ENCODE measurements around the gene PANX1.

The PANX1 gene

DNA sequence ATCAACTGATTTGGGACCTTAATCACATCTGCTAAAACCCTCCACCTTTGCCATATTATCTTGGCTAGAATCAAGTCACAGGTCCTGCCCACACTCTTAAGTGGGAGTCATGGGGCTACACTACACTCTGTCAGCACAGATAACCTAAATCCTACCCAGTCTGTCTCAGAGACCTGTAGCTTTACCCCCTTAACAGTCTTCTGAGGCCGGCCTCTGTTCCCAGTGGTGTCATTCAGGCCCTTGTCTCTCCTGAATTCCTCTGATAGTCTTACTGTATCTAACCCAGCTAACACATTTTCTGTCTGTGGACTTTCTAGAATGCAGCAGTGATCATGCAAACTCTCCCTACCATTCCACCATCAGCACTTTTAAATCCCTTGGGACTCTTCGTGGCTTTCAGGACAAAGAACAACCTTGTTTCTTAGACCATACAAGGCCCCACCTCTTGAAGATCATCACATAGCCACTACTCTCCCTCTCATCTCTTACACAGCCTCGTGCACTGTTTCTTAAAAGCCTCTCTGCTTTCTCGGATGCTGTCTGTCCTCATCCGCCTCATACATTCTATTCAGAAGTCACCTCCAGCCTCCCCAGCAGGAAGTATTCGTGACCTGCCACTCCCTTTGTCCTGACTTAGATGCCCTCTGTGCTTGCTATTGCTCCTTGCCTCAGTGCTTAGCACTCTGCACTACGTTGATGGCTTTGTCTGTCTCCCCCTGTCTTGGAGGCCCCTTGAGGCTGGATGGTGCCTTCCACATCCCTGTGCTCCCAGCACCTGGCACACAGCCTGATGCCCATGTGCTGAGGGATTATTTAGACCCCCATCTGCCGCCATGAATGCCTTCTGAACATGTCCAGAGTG, 57.9 kb downstream of the PANX1 start:
- no peak for DNase-seq

DNA sequence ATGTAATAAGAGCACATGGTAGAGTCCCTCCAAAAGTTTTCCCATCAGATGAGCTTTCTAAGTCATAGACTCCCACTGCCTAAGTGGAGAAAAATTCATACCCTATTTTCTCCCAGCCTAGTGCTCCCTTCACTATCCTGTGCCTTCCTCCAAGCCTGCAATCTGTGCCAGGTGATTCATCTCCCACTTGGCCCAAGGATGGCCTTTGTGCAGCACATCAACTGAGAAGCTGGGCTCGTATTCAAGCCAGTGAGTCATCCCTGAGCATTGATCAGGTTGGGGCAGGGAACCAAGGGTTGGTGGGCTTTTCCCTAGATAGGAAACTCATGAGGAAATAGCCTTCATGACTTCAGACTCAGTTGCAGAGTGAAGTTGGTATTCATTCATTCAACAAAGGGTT, 64.6 kb downstream of the PANX1 start:
- no peak for DNase-seq

DNA sequence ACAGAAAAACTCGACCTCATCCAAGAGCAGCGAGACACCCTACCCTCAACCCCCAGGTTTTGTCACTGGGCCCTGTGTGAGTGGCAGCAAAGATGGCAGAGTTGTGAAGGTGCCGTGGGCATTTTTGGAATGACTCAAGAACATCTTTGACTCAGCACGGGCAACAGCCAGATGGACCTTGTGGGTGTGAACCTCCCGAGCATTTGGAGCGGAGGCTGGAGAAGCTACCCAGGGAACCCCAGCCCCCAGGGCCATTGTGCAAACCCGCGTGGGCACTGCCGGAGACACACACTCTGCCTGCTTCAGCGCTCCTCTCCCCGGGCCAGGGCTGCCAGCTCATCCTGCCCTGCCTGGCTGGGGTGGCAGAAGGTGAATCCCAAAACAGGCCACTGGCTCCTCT, 66.1 kb downstream of the PANX1 start:
- DNase-seq, result no peak

DNA sequence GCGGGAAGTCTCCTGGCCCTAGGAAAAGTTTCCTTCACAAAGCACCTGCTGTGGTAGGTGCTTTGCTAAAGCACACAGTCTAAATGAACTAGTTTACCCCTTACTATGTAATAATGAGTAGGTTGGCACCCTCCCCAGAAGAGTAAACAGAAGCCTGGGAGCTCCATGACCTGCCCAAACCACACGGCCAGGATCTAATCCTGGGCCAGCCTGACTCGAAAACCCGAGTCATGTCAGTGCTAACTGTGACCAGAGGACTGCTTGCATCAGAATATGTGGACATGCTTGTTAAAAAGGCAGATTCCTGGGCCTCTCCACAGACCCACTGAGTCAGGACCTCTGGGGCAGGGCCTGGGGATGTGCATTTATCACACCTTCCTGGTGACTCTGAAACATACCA, 67.7 kb downstream of the PANX1 start:
- no peak for DNase-seq

DNA sequence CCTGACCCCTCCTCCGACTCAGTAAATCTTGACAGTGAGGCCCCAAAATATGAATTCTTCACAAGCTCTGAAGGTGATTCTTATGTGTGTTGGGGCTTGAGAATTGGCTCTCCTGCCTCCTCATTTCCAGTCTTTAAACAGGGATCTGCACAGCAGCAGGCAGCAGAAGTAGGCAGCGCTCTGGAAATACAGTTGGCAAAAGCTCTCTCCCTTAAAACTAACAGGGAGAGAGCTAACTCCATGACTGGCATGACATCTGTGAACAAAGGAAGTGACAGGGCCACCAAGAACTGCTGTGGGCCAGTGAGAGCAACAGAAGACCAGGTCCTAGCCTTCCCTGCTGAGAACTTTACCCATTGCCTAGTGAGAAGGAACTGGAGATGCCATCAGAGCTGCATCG, 70.1 kb downstream of the PANX1 start:
- no peak for DNase-seq

DNA sequence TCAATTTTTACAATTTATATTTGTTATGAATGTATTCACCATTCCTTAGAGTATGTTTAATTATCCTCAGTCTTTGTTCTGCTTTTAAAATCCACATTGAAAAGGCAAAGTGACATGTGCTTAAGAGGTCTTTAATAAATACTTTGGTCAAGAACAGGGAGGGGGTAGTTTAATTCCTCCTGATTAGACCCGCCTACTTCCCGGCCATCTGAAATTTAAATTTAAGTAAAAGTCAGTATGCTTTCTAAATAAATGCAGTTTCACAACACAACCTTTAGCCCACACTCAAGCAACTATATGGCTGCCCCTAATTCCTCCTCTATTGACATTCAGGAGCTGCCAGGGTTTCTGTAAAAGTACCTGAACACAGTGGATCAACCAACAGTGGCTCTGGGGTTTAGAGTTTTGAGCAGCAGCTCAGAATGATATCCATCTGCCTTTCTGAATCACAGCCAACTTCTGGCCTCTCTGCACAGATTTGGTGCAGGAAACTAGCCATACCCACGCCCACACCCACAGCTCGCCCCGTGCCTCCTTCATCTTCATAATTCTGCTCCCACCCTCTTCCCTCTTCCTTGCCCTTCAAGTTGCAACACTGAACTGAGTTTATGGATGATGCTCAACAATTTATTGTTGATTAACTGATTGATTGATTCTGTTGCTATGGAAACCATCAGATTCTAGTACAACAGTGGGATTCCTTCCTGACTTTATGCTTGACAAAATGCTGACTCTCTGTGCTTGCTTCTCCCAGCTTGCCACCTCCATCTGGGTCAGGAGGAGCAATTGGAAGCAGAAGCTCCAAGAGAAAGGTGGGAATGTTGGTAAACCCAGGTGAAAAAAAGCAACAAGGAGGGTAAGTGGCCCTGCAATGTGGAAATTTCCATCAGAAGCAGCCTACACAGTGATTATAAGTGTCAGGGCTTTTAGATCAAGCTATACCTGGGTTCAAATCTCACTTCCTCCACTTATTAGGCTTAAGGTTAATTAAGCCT, 70.8 kb downstream of the PANX1 start:
- DNase-seq, result no peak

DNA sequence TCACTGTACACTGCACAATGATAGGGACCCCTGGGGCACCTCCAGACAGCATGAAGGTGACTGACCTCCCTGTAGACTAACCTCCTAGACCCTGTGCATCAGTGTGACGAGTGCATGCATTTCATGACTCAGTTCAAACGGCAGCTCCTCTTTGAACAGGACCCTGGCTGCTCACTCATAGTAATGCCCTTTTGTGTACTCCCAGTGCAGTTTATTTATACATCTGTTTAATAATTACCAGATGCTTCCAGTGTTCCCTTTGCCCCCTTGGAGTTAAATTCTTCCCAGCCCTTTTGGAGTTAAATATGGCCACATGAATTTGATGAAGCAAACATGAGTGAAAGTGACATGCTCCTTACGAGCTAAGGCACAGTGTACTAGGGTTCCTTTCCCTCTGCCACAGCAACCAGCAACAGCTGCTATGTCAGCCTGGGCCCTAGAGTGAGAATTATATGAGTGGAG, 72.4 kb downstream of the PANX1 start:
- no peak for DNase-seq

DNA sequence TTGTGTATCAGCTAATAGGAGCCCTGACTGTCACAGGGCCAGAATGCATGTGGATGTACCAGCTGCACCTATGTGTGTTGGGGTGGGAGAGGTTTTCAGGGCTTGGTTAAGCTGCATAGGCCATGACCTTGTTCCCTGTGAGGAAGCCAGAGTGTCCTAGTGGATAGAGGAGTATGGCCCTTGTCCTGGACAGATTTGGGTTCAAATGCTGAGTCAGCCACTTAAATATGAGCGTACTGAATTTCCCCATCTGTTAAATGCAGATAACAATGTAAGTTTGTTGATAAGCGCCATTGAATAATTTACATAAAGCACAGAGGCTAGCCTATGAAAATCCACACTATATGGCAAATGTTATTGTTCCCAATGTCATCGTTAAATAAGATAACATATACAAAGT, 74.4 kb downstream of the PANX1 start:
- no peak for DNase-seq

DNA sequence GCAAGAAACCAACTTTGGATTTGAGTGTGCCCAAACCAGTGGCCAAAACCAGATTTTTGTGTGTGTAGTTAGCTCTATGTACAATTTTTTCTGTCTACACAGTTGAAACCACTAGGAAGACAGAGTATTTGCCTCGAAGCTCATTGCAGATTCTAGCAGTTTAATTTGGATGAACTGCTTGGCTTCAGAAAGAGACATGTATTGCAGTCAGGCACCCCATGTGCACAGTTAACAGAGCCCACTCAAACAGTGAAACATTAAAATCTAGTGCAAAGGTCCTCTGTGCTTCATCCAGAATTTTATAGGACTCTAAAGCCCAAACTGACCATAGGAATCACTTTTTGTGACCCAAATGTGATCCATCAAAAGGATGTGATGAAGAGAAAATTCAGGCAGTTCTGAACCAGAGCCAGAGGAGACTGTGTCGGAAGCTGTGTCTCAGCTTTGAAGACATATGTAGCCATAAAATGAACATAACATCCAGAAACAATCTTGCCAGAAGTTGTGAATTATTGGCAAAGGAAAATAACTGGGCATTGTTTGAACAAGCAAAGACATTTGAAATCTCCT, 82.7 kb downstream of the PANX1 start:
- DNase-seq, result no peak

DNA sequence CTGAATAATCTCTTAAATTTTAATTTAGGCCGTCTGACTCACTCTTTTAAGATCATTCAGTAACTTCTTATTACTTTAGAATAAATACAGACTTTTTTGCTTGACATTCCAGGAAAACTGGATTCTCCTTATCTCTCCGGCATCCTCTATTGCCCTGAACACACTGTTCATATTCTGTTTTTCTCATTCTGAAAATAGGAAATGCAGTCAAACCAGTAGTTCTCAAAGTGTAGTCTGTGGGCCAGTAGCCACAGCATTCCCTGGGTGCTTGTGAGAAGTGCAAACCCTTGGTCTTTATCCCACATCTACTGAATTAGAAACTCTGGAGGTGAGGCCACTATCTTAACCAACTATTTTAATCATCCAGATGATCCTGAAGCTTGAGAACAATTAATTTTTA, 84.3 kb downstream of the PANX1 start:
- no peak for DNase-seq

DNA sequence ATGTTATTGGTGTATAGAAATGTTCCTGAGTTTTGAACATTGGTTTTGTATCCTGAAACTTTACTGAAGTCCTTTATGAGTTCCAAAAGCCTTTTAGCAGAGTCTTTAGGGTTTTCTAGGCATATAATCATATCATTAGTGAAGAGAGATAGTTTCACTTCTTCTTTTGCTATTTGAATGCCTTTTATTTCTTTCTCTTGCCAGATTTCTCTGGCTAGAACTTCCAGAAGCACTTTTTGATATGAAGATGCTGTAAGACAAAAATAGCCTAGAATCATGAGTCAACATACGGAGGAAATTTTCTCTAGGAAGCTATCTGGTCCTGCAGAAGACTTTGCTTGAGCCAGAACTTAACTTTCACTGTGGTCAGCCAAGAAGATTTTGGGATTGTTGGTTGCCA, 89.1 kb downstream of the PANX1 start:
- no peak for DNase-seq

DNA sequence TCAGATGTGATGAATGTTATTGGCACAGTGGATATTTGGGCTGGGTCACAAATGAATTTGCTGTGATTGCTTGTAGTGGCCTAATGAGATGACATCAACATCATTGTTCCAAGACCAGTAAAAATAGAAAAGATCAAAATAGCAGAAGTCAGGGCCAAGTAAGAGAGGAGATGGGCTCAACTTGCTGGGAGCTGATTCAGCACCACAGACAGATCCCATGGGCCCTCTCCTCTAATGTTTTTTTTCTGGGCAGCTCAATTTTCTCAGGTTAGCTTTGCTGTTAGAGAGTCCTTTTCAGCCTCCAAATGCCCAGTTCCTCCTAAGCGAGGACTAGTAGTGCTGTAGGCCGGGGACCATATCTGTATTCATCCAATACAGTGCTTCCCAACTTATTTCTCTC, 89.7 kb downstream of the PANX1 start:
- DNase-seq, result no peak

DNA sequence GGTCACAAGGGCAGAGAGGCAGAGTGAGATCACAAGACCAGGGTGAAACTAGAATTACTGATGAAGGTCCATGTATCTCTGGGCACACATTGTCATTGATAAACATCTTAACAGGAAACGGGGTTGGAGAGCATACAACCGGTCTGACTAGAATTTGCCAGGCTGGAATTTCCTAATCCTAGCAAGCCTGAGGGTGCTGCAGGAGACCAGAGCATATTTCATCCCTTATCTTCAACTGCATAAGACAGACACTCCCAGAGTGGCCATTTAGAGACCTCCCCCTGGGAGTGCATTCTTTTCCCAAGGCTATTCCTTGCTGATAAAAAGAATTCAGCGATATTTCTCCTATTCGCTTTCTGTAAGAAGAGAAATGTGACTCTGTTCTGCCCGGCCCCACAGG, 91.1 kb downstream of the PANX1 start:
- DNase-seq, result no peak

DNA sequence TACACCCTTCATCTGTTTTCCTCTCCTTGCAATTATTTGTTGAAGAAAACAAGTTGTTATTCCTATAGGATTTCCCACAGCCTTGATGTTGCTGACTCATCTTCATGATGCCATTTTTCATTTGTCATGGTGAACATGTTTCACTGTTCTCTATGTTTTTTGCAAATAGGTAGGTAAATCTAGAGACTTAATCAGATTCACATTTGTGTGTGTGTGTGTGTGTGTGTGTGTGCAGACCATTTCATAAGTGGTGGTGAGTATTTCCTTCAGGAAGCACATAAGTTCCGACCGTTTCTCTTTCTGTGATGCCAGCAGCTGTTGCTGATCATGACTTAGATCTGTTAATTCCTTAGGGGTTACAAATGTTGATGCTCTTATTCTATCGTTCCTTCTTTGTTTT, 95.4 kb downstream of the PANX1 start:
- DNase-seq, result no peak
